Kidney (tissue), 14 donors: ENCODE measurements around the gene RHBDF2. TPM values are rescaled to one million over a fixed set of nuclear protein-coding genes. Genes with fewer than 3 reads are reported as not detected.
"Not testable (repeated sequence)": the region's sequence is repeated elsewhere in the genome, so short reads cannot be mapped to it uniquely, and the experiment has no call there.

Experiments used
- DNase-seq, 5 donors: peaks; one replicate each; pipeline ENCODE4 v3.0.0-alpha.2; 2013 to 2020
- FAIRE-seq: peaks from 2 replicates; lab custom pipeline; 2012; peaks lifted over from hg19 to GRCh38; lab: Jason Lieb, UNC
- H3K27ac ChIP-seq, 2 donors: one replicate each; pipeline ENCODE4 v1.7.0; 2013; ENCODE audit warnings: low read depth in 2 of 2, low read length in 2 of 2, inconsistent platforms in 1 of 2
- H3K27me3 ChIP-seq: one replicate; pipeline ENCODE4 v1.7.1; 2013; ENCODE audit warnings: low read length, inconsistent platforms; ENCODE audit not compliant: control insufficient read depth, insufficient read depth
- H3K36me3 ChIP-seq, 3 donors: one replicate each; pipeline versions ENCODE4 v1.7.0 to v1.7.1; 2013; ENCODE audit warnings: low read length in 3 of 3, control low read depth in 1 of 3, inconsistent platforms in 1 of 3; ENCODE audit not compliant: insufficient read depth in 3 of 3, control insufficient read depth in 2 of 3
- H3K4me1 ChIP-seq, 3 donors: one replicate each; pipeline versions ENCODE4 v1.7.0 to v1.7.1; 2013; ENCODE audit warnings: low read length in 3 of 3, inconsistent platforms in 1 of 3, low read depth in 1 of 3; ENCODE audit not compliant: control insufficient read depth in 2 of 3, insufficient read depth in 2 of 3
- H3K4me3 ChIP-seq, 3 donors: one replicate each; pipeline versions ENCODE4 v1.7.0 to v1.8.1; 2013; ENCODE audit warnings: low read length in 3 of 3, control low read depth in 1 of 3, inconsistent platforms in 1 of 3
- H3K9ac ChIP-seq, 3 donors: one replicate each; pipeline versions ENCODE4 v1.7.0 to v1.7.1; 2013; ENCODE audit warnings: low read length in 3 of 3, control low read depth in 1 of 3, inconsistent platforms in 1 of 3
- H3K9me3 ChIP-seq, 3 donors: one replicate each; pipeline versions ENCODE4 v1.7.0 to v1.7.1; 2013; ENCODE audit warnings: low read length in 3 of 3, control low read depth in 1 of 3, inconsistent platforms in 1 of 3; ENCODE audit not compliant: control insufficient read depth in 2 of 3, insufficient read depth in 1 of 3
- CTCF ChIP-seq: IDR thresholded peaks from 3 replicates; pipeline ENCODE4 v1.5.1; 2012; ENCODE audit warnings: mild to moderate bottlenecking, moderate library complexity, borderline replicate concordance; ENCODE audit not compliant: insufficient read depth; ENCODE audit errors: extremely low read depth
- intact Hi-C: fragments of 100-400 bp; cut with DNase I; formaldehyde crosslinking; loops from one replicate; pipeline ENCODE4 v1.11.1; 2022
- polyA plus RNA-seq: library from polyadenylated mRNA; stranded (reverse); fragments of 350-450 nt; fragmentation: Illumina TruSeq; extraction: RNeasy Lipid Tissue Mini Kit (QIAGEN cat#74804); gene quantifications from one replicate; pipeline ENCODE4 v1.2.3, GENCODE V29; 2014; ENCODE audit warnings: low read depth, low replicate concordance; ENCODE audit not compliant: insufficient read depth
- total RNA-seq: library from RNA; stranded (reverse); fragmentation: NEBNext Ultra II Directional; extraction: Animal tissue kit (Norgen Biotek cat#: 25700); gene quantifications from one replicate; pipeline ENCODE4 v1.2.1, GENCODE V29; 2021
- donor health status: control.
- donor health status: control.
- donor health status: control.
- donor health status: control.
- donor health status: control.
- donor health status: DM: yes; HTN: yes; CAD: no.
- donor health status: Normal renal cell carcinoma (clear cell type).

RHBDF2 gene
- total and polyA plus RNA-seq, 2 donors from 2014 or later = 6.8 to 58.6 TPM

- H3K9ac ChIP-seq = no peak overlapping the region
- peak in 2 of 5 donors; percentile 44 to 64 for DNase-seq
- H3K9me3 ChIP-seq = no peaks in the 10 kb centered on the region
- intact Hi-C loops = no loop called here
- no peaks in the 10 kb centered on the region for H3K27me3 ChIP-seq
- TF ChIP-seq CTCF = no peak
- no peaks in the 10 kb centered on the region for H3K36me3 ChIP-seq
- peak overlapping the region in 1 of 3 donors; percentile 18 for H3K4me3 ChIP-seq
- FAIRE-seq = no peak
- no peak overlapping the region for H3K27ac ChIP-seq
- peaks cover 0 to 22% (median 6%) of the 10 kb centered on the region in 3 donors for H3K4me1 ChIP-seq
Measured at GRCh38 chr17:76535788-76536510, 34.7 kb upstream of the RHBDF2 start.

GRCh38 chr17:76534831-76535732 is 33.9 kb upstream of the RHBDF2 start:
- Histone ChIP-seq H3K27ac (no peak overlapping the region), H3K36me3 (no peaks in the 10 kb centered on the region), H3K9me3 (no peaks in the 10 kb centered on the region), H3K27me3 (no peaks in the 10 kb centered on the region), H3K4me3 (no peak overlapping the region), H3K4me1 (peaks cover 3 to 24% (median 9%) of the 10 kb centered on the region in 3 donors), H3K9ac (no peak overlapping the region)
- FAIRE-seq = no peak
- no peak for TF ChIP-seq CTCF
- intact Hi-C loops = no loop called here
- peak in 2 of 5 donors; percentile 37 to 53 for DNase-seq

GRCh38 chr17:76533640-76534359 is 32.6 kb upstream of the RHBDF2 start:
- H3K9me3 ChIP-seq, H3K36me3 ChIP-seq, H3K9ac ChIP-seq, H3K27me3 ChIP-seq, H3K4me3 ChIP-seq, intact Hi-C loops, H3K27ac ChIP-seq, FAIRE-seq: not testable (repeated sequence)
- peaks cover 3 to 32% (median 9%) of the 10 kb centered on the region in 3 donors for H3K4me1 ChIP-seq
- peak in 1 of 5 donors; percentile 31 for DNase-seq
